Measurements from ENCODE around the gene THUMPD1. TPM values are rescaled to one million over a fixed set of nuclear protein-coding genes. Genes with fewer than 3 reads are reported as not detected.

Gene THUMPD1
- total RNA-seq, result 42.9 and 83.5 TPM in 2 replicates

GRCh38 chr16:20741554-20742285, at the start of gene THUMPD1:
THUMPD1 (minus strand) TSS chr16:20741818; CDS start chr16:20741739, 79 bp downstream.

GRCh38 chr16:20763461-20764232, 22.0 kb upstream of the THUMPD1 start, which contains the start of gene ACSM3:
ACSM3 (plus strand) TSS chr16:20764014; CDS start chr16:20770035, 6,021 bp downstream.

Small RNA genes within 50 kb of the gene (small RNA-seq; reads per million reads assigned to genes)
- gene RNU6-944P (ENCODE audit: low replicate concordance), result not detected

Other genes with a start within 250 kb of the THUMPD1 start
- not detected in 2 replicates for gene ACSM2B, start 165.5 kb downstream of the THUMPD1 start, total RNA-seq
- gene ACSM1, start 44.1 kb downstream of the THUMPD1 start, total RNA-seq, result not detected in 2 replicates
- 0.14 and 0.22 TPM in 2 replicates for gene ACSM3, start 22.2 kb upstream of the THUMPD1 start, total RNA-seq
- 10.9 and 33.1 TPM in 2 replicates for gene ERI2, start 64.7 kb upstream of the THUMPD1 start, total RNA-seq
- gene REXO5, start 64.7 kb upstream of the THUMPD1 start, total RNA-seq, result 2.8 and 9.2 TPM in 2 replicates
- 27.8 and 41.9 TPM in 2 replicates for gene DCUN1D3, start 158.5 kb upstream of the THUMPD1 start, total RNA-seq
- gene LYRM1, start 159.0 kb upstream of the THUMPD1 start, total RNA-seq, result 39.0 and 40.2 TPM in 2 replicates